Activated naive CD8-positive, alpha-beta T cell (primary cell): ENCODE results near the gene SPATC1L.
"Not testable (repeated sequence)": the region's sequence is repeated elsewhere in the genome, so short reads cannot be mapped to it uniquely, and the experiment has no call there.

Experiments
- H3K27ac Mint-ChIP-seq: one replicate; pipeline ENCODE4 v1.8.0; 2021; ENCODE audit warnings: mixed read lengths
- H3K27me3 Mint-ChIP-seq: one replicate; pipeline ENCODE4 v1.8.0; 2021; ENCODE audit warnings: mixed read lengths
- H3K36me3 Mint-ChIP-seq: one replicate; pipeline ENCODE4 v1.8.0; 2021; ENCODE audit warnings: mixed read lengths
- H3K4me1 Mint-ChIP-seq: one replicate; pipeline ENCODE4 v1.8.0; 2021; ENCODE audit warnings: low read depth, mixed read lengths
- H3K4me3 Mint-ChIP-seq: one replicate; pipeline ENCODE4 v1.8.0; 2021; ENCODE audit warnings: mild to moderate bottlenecking, mixed read lengths
- H3K9me3 Mint-ChIP-seq: one replicate; pipeline ENCODE4 v1.8.0; 2021; ENCODE audit warnings: low read depth, mixed read lengths

The SPATC1L gene

DNA sequence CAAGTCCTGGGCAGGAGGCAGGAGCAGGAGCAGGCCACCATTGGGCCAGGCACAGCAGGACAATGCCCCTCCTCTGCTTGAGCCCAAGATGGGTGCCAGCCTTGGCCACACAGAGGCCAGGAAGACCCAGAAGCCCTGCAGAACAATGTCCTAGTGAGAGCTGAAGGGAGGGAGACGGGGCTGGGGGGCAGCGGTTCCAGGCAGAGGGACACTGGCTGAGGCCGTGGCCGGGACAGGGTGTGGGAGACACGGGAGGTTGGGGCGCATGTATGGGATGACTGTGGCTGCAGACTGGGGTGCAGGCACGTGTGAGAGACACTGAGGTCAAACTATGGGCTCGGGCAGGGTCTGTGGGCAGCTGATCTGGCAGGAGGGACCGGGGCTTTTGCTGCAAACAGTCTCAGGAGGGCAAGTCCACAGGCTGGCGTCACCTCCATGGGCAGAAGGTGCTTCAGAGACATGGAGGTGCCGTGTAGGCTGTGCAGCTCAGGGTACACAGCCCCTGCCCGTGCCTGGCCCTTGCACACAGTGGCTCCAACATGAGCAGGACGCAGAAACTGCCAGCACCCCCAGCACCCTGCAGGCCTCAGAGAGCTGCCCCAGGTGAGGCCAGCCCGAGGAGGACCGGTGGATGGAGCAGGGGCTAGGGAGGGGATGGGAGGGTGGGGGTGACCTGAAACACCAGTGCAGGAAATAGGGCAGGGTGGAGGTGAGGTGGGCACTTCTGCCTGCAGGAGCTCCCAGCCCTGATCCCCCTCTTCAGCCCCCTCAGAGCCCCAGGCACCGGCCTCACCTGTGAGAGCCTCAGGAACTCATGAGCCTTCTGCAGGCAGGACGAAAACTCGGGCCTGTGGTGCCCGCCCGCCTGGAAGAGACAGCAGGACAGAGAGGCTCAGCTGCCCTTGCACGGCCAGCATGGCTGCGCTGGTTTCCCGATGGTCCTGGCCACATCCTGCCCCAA is 24.8 kb upstream of the SPATC1L start:
- Mint-ChIP-seq H3K4me1 (no peaks in the 10 kb centered on the region), H3K27me3 (no peaks in the 10 kb centered on the region), H3K9me3 (no peaks in the 10 kb centered on the region), H3K36me3 (no peaks in the 10 kb centered on the region), H3K4me3 (no peak overlapping the region), H3K27ac (no peak overlapping the region)

DNA sequence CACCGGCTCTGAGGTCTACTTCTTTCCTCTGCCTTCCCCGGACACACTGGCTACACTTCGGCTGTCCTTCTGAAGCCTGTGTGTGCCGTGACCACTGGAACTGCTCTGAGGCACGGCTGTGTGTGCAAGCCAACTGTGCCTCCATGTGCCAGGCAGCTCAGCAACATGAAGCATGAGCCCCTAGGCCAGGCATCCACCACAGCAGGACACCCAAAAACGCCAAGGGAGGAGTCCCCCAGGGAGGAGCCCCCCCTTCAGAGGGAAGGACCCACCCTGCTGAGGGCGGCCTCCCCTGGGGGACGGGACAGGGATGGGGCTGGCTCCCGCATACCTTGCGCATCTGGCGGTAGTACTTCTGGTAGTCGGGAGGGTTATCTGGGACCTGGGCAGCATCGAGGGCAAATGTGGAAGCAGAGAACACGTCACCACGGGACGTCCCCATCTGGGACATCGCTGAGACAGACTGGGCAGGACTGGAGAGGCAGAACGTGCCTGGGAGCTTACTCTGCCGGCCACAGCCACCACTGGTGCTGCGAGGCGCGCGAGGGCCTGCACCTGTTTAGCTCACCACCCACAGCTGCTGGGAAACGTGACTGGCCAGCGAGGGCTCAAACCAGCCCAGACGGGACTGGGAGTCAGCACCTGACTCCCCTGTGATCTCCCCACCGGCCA is 23.8 kb upstream of the SPATC1L start:
- no peak overlapping the region for H3K4me3 Mint-ChIP-seq
- H3K9me3 Mint-ChIP-seq: no peaks in the 10 kb centered on the region
- no peak overlapping the region for H3K27ac Mint-ChIP-seq
- no peaks in the 10 kb centered on the region for H3K27me3 Mint-ChIP-seq
- no peaks in the 10 kb centered on the region for H3K4me1 Mint-ChIP-seq
- H3K36me3 Mint-ChIP-seq: no peaks in the 10 kb centered on the region

DNA sequence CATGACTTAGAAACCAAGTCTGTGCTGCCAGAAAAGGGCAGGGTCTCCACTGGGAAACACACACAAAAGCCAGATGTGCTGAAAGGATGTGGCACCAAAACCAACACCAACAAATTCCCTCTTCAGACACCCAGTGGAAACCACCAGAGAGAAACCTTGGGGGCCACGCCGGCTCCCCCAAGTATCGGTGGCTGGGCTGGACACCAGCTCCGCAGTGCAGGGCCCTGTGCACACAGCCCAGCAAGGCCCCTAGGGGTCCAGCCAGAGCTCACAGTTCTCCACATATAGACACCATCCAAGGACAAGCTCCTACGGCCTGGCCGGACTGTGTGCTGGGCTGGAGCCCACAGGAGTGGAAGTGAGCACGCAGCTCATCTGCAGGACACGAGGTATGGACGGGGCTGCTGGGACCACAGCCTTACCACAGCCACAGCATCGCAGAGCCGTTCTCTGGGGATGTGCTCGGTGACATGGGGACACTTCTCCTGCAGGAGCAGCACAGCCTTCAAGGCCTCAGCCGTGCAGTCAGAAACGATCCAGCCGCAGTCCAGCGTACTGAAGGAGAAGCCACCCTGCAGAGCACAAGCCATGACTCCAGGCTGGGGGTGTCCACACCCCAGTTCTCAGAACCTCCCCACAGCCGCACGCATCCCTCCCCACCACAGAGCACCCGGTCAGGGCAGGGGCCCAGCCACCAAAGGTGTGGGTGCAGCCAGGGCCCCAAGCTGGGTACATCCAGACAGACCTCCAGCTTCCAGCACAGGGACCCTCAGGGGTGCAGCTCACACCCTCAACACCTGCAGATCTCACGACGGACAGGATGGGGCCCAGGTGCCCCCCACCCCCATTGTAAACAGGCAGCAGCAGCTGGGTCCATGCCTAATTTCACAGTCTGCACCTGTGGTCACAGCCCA is 23.0 kb upstream of the SPATC1L start:
- Mint-ChIP-seq H3K4me3 (no peak overlapping the region), H3K36me3 (no peaks in the 10 kb centered on the region), H3K4me1 (no peaks in the 10 kb centered on the region), H3K27me3 (no peaks in the 10 kb centered on the region), H3K9me3 (no peaks in the 10 kb centered on the region), H3K27ac (no peak overlapping the region)

DNA sequence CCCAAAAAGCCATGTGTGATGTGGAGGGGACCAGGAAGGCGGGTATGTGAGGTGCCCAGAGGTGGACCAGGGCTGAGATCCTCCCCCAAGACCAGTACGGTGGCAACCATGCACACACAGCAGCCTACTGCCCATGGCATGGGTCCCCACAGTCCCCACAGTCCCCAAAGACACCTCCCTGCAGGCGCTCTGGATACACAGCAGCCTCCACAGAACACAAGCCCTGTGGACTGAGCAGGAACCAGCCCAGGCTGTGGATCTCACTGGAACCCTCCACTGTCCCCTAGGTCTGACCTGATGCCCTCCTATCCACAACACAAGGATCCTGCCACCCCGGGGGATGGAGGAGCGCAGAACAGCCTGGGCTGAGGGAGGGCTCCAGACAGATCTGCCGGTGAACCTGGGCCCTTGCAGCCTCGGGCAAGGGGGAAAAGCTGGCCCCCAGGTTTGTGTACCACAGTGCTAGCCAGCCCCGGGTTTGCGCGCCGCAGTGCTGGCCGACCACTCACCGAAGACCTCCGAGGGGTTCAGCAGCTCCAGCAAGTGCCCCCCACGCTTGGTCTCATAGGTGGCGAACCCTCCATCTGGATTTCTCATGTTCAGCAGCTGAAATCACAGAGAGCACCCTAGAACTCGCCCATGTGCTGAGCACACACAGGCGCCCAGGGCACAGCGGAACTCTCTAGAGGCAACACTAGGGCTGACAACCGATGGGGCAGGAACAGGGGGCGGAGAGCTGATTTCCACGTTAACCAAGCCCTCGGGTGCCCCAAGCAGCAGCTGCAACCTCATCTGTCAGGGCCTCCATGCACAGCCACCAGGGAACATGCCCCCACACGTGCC is 22.1 kb upstream of the SPATC1L start:
- no peaks in the 10 kb centered on the region for H3K27me3 Mint-ChIP-seq
- H3K9me3 Mint-ChIP-seq: no peaks in the 10 kb centered on the region
- H3K4me1 Mint-ChIP-seq: no peaks in the 10 kb centered on the region
- no peaks in the 10 kb centered on the region for H3K36me3 Mint-ChIP-seq
- H3K4me3 Mint-ChIP-seq: no peak overlapping the region
- H3K27ac Mint-ChIP-seq: no peak overlapping the region

DNA sequence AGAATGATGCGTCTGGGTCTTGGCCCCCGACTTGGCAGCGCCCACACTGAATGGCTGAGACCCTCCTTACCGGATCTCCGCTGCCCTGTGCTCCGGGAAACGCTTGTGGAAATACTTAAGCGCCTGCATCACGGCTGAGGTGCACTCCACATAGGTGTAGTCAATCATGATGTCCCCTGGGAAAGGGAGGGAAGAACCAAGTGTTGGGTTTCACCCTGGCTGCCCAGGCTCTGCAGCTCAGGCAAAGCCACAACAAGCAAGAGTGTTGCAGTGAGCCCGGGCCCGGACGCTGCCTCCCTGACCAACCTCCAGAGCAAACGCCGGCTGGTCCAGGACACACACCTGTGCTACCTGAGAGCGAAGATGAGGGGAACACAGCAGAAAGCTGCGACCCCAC is 21.5 kb upstream of the SPATC1L start:
- Mint-ChIP-seq H3K36me3 (no peaks in the 10 kb centered on the region), H3K9me3 (no peaks in the 10 kb centered on the region), H3K27ac (no peak overlapping the region), H3K27me3 (no peaks in the 10 kb centered on the region), H3K4me3 (no peak overlapping the region), H3K4me1 (no peaks in the 10 kb centered on the region)

DNA sequence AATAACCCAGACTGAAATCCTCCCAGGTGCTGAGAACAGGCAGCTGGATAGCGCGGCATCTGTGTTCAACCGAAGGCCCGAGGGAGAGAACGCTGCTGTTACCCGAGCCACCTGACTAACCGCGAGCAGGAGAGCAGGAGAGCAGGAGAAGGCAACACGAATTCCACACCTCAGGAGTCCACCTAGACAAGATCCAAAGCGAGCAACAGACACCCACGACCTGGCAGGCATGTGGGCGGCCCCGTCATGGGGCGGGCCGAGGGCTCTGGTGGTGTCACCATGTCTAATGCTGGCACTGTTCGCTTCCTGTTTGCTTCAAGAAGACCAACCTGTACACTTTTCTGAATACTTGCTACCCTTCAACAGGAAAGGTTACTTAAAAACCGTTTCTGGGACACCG is 20.9 kb upstream of the SPATC1L start:
- Mint-ChIP-seq H3K9me3 (no peaks in the 10 kb centered on the region), H3K27me3 (no peaks in the 10 kb centered on the region), H3K4me1 (no peaks in the 10 kb centered on the region), H3K27ac (no peak overlapping the region), H3K4me3 (no peak overlapping the region), H3K36me3 (no peaks in the 10 kb centered on the region)

DNA sequence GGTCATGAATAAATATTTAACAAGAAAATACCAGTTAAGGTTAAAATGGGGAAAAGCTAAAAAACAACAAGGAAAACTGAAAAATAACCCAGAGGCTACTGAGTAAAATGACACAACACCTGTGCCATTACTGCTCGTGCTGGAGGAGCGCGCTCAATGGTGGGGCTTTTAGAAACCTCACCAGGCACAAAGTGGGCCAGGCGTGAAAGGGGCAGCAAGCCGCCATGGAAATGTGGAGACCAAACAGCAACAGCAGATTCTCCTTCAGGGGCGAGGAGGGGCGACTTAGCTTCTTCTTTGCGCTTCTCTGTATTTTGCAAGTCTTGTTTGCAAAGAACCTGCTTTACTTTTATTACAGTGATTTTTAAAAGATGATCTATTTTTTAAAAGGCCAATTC is 18.9 kb upstream of the SPATC1L start:
- no peaks in the 10 kb centered on the region for H3K9me3 Mint-ChIP-seq
- H3K36me3 Mint-ChIP-seq: peaks cover 12% of the 10 kb centered on the region
- no peaks in the 10 kb centered on the region for H3K4me1 Mint-ChIP-seq
- H3K27ac Mint-ChIP-seq: no peak overlapping the region
- H3K27me3 Mint-ChIP-seq: no peaks in the 10 kb centered on the region
- no peak overlapping the region for H3K4me3 Mint-ChIP-seq

DNA sequence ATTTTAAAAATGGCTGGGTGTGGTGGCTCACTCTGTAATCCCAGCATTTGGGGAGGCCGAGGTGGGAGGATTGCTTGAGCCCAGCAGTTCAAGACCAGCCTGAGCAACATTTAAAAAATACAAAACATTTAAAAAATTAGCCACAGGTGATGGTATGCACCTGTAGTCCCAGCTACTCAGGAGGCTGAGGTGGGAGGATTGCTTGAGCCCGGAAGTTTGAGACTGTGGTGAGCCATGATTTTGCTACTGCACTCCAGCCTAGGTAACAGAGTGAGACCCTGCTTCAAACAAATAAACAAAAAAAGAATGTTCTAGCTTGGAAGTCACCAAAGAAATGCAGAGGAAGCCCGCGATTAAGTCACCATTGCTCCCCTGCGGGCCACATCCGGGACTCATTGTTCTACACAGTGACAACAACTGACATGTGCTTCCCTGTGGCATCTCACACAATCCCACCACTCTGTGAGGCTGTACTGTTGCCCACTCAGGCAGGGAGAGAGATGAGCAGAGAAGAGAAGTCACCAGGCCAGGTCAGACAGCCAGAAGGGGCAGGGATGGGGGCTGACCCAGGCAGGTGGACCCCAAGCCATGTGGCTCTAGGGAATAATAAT is 18.4 kb upstream of the SPATC1L start:
- H3K27me3 Mint-ChIP-seq: no peaks in the 10 kb centered on the region
- H3K9me3 Mint-ChIP-seq: no peaks in the 10 kb centered on the region
- H3K4me1 Mint-ChIP-seq: no peaks in the 10 kb centered on the region
- peaks cover 12% of the 10 kb centered on the region for H3K36me3 Mint-ChIP-seq
- H3K27ac Mint-ChIP-seq: no peak overlapping the region
- no peak overlapping the region for H3K4me3 Mint-ChIP-seq

DNA sequence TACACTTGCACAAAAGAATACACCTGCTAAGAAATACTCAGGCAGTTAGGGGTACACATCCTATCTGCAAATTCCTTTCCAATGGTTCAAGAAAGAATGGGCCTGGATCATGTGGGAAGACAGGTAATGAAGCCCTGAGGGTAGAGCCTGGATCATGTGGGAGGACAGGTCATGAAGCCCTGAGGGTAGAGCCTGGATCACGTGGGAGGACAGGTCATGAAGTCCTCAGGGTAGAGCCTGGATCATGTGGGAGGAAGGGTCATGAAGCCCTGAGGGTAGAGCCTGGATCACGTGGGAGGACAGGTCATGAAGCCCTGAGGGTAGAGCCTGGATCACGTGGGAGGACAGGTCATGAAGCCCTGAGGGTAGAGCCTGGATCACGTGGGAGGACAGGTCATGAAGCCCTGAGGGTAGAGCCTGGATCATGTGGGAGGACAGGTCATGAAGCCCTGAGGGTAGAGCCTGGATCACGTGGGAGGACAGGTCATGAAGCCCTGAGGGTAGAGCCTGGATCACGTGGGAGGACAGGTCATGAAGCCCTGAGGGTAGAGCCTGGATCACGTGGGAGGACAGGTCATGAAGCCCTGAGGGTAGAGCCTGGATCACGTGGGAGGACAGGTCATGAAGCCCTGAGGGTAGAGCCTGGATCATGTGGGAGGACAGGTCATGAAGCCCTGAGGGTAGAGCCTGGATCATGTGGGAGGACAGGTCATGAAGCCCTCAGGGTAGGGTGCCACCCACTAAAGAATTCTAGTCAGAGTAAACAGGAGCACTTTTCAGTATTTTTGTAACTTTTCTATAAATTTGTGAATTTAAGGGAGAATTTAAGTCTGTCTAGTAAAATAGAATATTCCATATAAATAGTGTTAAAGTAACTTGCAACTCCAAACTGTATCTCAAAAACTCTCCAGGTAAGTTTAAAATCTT is 16.9 kb upstream of the SPATC1L start:
- not testable (repeated sequence) for H3K9me3 Mint-ChIP-seq, H3K4me3 Mint-ChIP-seq, H3K4me1 Mint-ChIP-seq, H3K27ac Mint-ChIP-seq, H3K27me3 Mint-ChIP-seq
- H3K36me3 Mint-ChIP-seq: peaks cover 16% of the 10 kb centered on the region

DNA sequence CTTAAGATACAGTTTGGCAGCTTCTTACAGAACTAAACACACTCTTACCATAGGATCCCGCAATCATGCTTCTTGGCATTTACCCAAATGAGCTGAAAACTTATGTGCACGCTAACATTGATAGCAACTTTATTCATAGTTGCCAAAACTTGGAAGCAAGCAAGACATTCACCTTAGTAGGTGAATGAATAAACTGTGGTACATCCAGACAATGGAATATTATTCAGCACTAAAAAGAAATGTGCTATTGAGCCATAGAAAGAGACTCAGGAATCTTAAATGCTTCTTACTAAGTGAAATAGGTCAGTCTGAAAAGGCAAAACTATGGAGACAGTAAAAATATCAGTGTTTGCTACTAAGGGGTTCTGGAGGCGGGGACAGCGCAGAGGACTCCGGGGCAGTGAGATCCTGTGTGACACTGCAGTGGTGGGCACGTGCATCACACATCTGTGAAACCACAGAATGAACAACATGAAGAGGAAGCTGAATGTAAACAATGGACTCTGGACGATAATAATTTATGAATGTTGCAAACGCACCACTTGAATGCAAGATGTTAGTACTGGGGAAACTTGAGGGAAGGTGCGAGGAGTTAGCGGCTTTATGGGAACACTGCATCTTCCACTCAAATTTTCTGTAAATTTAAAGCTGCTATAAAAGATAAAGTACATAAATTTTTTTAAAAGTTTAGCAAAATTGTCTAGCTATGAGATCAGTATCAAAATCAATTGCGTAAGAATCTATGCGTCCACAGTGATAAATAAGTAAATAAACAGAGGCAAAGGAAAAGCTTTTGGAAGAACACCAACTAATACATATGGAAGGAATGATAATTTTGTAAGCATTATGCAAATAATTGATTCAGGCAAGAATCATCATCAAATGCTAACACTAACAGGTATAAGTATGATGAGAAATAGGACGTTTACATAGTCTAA is 15.4 kb upstream of the SPATC1L start:
- H3K27me3 Mint-ChIP-seq: no peaks in the 10 kb centered on the region
- H3K27ac Mint-ChIP-seq: no peak overlapping the region
- peaks cover 16% of the 10 kb centered on the region for H3K36me3 Mint-ChIP-seq
- H3K4me1 Mint-ChIP-seq: no peaks in the 10 kb centered on the region
- H3K9me3 Mint-ChIP-seq: no peaks in the 10 kb centered on the region
- H3K4me3 Mint-ChIP-seq: no peak overlapping the region

DNA sequence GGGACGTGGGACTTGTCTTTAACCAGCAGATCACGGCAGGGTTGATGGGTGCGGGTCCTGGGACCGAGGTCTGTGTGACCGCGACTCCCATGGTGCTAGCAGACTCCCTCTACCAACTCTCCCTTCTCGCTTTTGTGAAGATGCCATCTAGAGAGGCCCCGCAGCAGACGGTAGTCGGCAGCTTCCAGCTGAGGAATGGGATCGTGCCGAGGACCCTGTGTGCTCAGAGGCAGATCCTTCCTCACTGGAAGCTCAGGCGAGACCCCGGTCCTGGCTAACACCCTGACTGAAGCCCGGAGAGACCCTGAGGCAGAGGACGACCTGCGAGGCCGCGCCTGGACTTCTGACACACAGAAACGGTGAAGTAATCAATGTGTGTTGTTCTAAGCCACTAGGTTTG is 12.5 kb upstream of the SPATC1L start:
- Mint-ChIP-seq H3K4me1 (no peaks in the 10 kb centered on the region), H3K27ac (no peak overlapping the region), H3K27me3 (no peaks in the 10 kb centered on the region), H3K36me3 (peaks cover 21% of the 10 kb centered on the region), H3K4me3 (no peak overlapping the region), H3K9me3 (no peaks in the 10 kb centered on the region)

DNA sequence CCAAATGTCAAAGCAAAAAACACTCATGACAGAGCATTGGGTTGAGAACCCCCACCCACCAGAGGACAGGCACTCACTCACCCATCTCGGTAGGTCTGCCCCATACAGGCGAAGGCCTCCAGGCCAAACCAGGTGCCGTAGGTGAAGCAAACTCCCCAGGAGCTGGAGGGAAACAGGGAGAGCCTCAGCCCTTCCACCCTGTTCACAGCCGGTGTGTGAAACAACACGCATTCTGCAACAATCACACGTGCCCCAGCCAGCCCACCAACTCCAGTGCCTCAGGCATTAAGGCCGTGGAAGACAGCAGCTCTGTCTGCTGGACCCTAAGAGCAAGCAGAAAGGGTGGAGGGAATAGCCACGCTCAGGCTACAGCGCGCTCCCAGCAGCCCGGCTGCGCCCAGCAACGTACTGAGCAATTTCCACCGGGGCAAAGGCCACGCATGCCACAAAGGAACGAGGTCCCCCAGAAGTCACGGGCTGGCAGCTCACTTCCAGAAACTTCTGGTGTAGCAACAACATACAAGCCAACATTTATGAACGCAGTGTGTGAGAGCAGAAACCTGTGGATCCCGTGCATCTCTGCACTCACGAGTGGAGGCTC is 11.4 kb upstream of the SPATC1L start:
- H3K36me3 Mint-ChIP-seq: peaks cover 21% of the 10 kb centered on the region
- H3K27me3 Mint-ChIP-seq: no peaks in the 10 kb centered on the region
- no peak overlapping the region for H3K4me3 Mint-ChIP-seq
- no peak overlapping the region for H3K27ac Mint-ChIP-seq
- H3K9me3 Mint-ChIP-seq: no peaks in the 10 kb centered on the region
- H3K4me1 Mint-ChIP-seq: no peaks in the 10 kb centered on the region
